ENCODE results near the gene S100A13.
"Not testable (repeated sequence)": the region's sequence is repeated elsewhere in the genome, so short reads cannot be mapped to it uniquely, and the experiment has no call there.

The S100A13 gene

DNA sequence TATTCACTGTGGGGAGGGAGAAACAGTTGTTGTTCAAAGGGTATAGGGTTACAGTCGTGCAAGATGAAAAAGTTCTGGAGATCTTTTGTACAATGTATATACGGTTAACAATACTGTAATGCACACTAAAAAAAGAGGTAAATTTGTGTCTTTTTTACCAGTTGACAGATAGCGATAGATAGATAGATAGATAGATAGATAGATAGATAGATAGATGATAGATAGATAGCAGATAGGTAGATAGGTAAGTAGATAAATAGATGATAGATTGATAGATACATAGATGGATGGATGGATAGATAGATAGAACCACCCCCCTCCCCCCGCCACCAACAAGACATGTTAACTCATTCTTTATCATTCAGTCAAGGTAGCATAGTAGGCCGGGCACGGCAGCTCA lies 24.6 kb downstream of the S100A13 start:
- DNase-seq (ENCODE audit: low read depth): no peak

- DNase-seq (ENCODE audit: low read depth): no peak
Observed at GRCh38 chr1:153599847-153600246, 27.5 kb downstream of the S100A13 start.

- no peak for DNase-seq (ENCODE audit: low read depth)
Observed at GRCh38 chr1:153598309-153599172, 28.8 kb downstream of the S100A13 start.

DNA sequence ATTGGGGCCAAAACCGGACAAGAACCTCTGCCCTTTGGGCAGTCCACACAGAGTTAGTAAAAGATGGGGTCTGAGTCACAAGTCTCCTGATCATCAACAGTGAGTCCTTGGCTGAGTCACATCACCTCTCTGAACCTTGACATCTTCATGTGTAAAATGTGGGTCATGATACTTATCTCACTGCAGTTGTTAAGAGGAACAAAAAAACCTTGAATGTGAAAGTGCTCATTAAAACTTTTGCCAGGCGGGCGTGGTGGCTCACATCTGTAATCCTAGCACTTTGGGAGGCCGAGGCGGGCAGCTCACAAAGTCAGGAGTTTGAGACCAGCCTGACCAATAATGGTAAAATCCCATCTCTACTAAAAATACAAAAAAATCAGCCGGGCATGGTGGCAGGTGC lies 30.1 kb downstream of the S100A13 start:
- no peak for DNase-seq (ENCODE audit: low read depth)

GRCh38 chr1:153592748-153593147 lies 34.6 kb downstream of the S100A13 start:
- DNase-seq (ENCODE audit: low read depth): no peak

GRCh38 chr1:153588482-153588881 lies 38.8 kb downstream of the S100A13 start:
- no peak for DNase-seq (ENCODE audit: low read depth)

DNA sequence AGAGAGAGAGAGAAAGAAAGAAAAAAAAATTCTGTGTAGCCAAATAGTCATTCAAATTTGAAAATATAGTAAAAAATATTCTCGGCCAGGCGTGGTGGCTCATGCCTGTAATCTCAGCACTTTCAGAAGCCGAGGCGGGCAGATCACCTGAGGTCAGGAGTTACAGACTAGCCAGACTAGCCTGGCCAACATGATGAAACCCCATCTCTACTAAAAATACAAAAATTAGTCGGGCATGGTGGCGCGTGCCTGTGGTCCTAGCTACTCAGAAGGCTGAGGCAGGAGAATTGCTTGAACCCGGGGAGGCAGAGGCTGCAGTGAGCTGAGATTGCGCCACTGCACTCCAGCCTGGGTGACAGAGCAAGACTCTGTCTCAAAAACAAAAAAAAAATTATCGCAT lies 39.3 kb downstream of the S100A13 start:
- not testable (repeated sequence) for DNase-seq (ENCODE audit: low read depth)

GRCh38 chr1:153587314-153587713 lies 40.0 kb downstream of the S100A13 start:
- no peak for DNase-seq (ENCODE audit: low read depth)

DNA sequence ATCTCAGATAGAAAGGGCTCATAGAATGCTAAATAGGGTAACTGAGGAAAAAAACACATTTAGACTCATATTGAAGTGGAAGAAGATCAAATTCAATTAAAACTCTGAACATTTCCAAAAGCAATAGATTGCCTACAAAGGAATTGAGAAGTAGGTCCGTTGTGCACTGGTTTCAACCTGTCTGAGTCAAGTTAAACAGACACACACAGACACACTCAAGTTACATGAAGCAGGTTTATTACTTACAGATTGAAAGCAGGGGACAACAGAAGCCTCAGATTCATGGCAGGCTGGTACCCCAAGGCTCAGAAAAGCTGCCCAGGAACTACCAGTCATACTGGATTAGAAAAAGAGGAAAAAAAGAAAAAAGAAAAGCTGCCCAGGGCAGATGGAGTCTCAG lies 41.0 kb downstream of the S100A13 start:
- no peak for DNase-seq (ENCODE audit: low read depth)

- DNase-seq (ENCODE audit: low read depth): no peak
Observed at GRCh38 chr1:153585006-153585405, 42.3 kb downstream of the S100A13 start.

DNA sequence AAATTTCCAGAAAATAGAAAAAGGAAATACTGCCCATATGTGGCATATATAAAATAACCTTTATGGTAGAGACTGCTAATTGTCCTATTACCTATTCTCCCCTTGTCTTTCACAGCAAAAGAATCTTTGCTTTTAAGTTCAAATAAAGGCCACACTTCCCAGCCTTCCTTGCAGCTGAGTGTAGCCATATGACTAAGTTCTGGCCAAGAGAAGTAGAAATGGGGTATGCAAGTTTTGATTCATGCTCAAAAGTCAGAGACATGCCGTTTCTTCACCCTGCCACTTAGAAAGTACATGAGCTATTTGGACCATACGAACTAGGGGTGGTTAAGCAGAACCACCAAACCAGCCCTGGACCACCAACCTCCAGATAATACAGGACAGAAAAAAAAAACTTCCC lies 43.3 kb downstream of the S100A13 start:
- no peak for DNase-seq (ENCODE audit: low read depth)

- DNase-seq (ENCODE audit: low read depth): not testable (repeated sequence)
Observed at GRCh38 chr1:153583514-153583913, 43.8 kb downstream of the S100A13 start.

GRCh38 chr1:153582836-153583235 lies 44.5 kb downstream of the S100A13 start:
- not testable (repeated sequence) for DNase-seq (ENCODE audit: low read depth)

GRCh38 chr1:153578936-153579335 lies 48.4 kb downstream of the S100A13 start:
- DNase-seq (ENCODE audit: low read depth): no peak

- DNase-seq (ENCODE audit: low read depth): no peak
Observed at GRCh38 chr1:153578490-153578889, 48.8 kb downstream of the S100A13 start.

- DNase-seq (ENCODE audit: low read depth): no peak
Observed at GRCh38 chr1:153577624-153578051, 49.7 kb downstream of the S100A13 start.

- no peak for DNase-seq (ENCODE audit: low read depth)
Observed at GRCh38 chr1:153577138-153577537, 50.2 kb downstream of the S100A13 start.

DNA sequence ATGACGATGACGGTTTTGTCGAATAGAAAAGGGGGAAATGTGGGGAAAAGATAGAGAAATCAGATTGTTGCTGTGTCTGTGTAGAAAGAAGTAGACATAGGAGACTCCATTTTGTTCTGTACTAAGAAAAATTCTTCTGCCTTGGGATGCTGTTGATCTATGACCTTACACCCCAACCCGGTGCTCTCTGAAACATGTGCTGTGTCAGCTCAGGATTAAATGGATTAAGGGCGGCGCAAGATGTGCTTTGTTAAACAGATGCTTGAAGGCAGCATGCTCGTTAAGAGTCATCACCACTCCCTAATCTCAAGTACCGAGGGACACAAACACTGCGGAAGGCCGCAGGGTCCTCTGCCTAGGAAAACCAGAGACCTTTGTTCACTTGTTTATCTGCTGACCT lies 51.8 kb downstream of the S100A13 start:
- not testable (repeated sequence) for DNase-seq (ENCODE audit: low read depth)

DNA sequence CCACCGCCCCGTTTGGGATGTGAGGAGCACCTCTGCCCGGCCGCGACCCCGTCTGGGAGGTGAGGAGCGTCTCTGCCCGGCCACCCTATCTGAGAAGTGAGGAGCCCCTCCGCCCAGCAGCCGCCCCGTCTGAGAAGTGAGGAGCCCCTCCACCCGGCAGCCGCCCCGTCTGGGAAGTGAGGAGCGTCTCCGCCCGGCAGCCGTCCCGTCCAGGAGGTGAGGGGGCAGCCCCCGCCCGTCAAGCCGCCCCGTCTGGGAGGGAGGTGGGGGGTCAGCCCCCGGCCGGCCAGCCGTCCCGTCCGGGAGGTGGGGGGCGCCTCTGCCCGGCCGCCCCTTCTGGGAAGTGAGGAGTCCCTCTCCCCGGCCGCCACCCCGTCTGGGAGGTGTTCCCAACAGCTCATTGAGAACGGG lies 52.2 kb downstream of the S100A13 start:
- DNase-seq (ENCODE audit: low read depth): not testable (repeated sequence)

DNA sequence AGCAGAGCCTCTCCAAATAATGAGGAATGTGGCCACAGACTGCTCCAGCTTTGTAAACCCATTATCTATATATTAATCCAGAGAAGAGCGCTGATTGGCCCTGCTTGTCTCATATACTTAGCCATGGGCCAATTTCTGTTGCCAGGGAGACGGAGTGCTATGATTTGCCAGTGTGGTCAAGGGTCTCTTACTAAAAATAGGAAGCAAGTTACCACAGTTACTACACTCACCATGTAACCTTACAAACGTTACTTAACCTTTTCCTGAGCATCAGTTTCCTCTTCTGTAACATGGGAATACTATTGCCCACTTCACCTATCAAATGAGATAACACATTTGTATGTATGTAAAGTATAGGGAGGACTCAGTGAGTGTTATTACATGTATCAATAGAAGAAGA lies 54.0 kb downstream of the S100A13 start:
- DNase-seq (ENCODE audit: low read depth): no peak

- no peak for DNase-seq (ENCODE audit: low read depth)
Observed at GRCh38 chr1:153572569-153573015, 54.7 kb downstream of the S100A13 start.

DNA sequence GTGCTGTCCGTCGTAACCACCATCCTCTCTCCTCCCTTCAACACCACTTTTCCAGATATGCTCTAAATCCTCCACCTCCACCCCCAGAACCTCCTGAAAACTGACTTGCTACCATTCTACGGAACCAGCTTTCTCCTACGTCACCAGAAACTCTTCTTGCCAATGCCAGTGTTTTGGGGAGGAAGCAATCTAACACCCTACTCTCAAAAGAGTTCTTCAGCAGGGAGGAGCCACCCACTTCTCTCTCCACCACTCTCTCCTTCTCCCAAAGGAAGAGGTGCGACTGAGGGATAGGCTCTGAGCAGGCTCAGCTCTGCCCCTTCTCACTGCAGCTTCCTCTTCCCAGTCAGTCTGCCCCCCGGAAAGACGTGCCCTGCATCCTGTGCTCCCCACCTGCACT lies 55.6 kb downstream of the S100A13 start:
- no peak for DNase-seq (ENCODE audit: low read depth)

DNA sequence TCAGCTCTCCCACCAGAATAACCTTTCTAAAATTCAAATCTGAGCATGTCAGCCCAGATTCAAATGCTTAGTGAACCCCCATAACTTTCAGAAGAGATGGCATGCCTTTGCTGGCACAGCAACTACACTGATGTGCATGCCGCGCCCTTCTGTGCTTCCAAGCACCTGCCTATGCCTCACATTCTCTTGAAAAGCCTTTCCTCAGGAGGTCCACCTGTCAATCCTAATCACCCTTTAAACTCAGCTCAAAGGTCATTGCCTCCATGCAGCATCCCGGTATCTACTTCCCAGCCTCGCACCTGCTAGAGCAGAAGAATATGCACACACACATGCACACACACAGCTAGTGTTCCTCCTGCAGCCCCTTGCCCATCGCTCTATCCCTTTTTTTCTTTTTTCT lies 56.4 kb downstream of the S100A13 start:
- DNase-seq (ENCODE audit: low read depth): no peak

GRCh38 chr1:153569465-153569864 lies 57.8 kb downstream of the S100A13 start:
- DNase-seq (ENCODE audit: low read depth): no peak

Measured in activated T-helper 9 cell treated with anti-CD3 and anti-CD28 coated beads, Interleukin-2, amount 50 U/mL, for 16 hours (primary cell).